SK-N-MC (cell line): ENCODE data around the gene BCAS1.

Source experiments
- EZH2 ChIP-seq: fragments of 200-600 bp; sonication (generic); IDR thresholded peaks from one replicate; pipeline ENCODE4 v1.6.1; 2017; ENCODE audit warnings: antibody characterized with exemption
- POLR2AphosphoS5 ChIP-seq: IDR thresholded peaks from 2 replicates; pipeline ENCODE4 v1.6.1; 2012; ENCODE audit warnings: mild to moderate bottlenecking, low read depth, low read length, borderline replicate concordance

DNA sequence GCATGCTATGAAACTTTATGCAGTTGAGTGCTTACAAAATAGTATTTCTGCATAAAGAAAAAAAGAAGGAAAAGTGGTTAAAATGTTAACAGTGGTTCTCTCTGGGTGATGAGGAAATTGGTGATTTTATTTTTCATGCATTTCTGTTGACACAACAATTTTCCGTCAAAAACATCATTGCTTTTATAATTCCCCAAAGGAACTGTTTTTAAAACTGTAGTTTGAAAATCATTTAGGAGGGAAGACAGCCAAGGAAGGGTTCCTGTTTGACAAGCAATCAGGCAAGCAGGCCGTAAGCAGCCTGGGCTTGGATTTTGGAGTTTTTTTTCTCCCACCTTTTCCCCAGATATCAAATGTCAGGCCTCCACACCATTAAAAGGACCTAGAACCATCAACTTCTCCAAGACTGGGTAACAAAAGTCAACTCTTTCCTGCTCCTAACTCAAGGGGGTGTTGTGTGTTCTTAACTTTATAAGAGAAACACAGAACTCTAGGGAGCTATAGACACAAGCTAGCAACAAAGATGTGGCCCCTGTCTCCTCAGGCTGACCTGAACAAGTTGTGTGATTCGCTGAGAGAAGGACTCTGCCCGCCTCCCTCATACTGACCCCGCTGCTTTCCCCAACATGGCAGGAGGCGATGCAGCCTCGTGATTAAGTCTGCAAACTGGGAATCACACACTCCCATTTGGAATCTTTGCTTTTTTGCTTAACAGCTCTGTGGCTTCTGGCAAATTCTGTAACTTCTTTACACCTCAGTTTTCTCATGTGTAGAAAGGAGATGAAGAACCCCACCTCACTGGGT, 146.6 kb downstream of the BCAS1 start:
- TF ChIP-seq EZH2 (no peak), POLR2AphosphoS5 (no peak)
